K562 (cell line): Measurements from ENCODE around the gene TMEM167B.

Source experiments
- CEBPB ChIP-seq: fragments of 450-650 bp; IDR thresholded peaks from 2 replicates; pipeline ENCODE4 v1.6.1; 2016; ENCODE audit warnings: missing genetic modification characterization, missing compliant biosample characterization
- CTCF ChIP-seq, 3 experiments: IDR thresholded peaks in 2 of 3; conservative IDR thresholded peaks in 1 of 3; 2 replicates each; pipeline ENCODE4 v1.5.1; 2011 to 2012; ENCODE audit warnings: low read length in 3 of 3, mild to moderate bottlenecking in 3 of 3, control low read depth in 2 of 3, improper control_type of control experiment in 1 of 3, inconsistent platforms in 1 of 3, low read depth in 1 of 3, mixed read lengths in 1 of 3, moderate library complexity in 1 of 3; ENCODE audit not compliant: insufficient read depth in 2 of 3
- EP300 ChIP-seq: IDR thresholded peaks from 2 replicates; pipeline ENCODE4 v1.6.1; 2012; ENCODE audit warnings: low read length, improper control_type of control experiment
- REST ChIP-seq, 2 experiments: fragments of 450-650 bp; formaldehyde crosslinking in 1 of 2; IDR thresholded peaks; 2 replicates each; pipeline versions ENCODE4 v1.4.0 to v1.6.1; 2014 to 2020; ENCODE audit warnings: mild to moderate bottlenecking in 2 of 2, borderline replicate concordance in 1 of 2, low read depth in 1 of 2
- TCF7L2 ChIP-seq: fragments of 150-350 bp; IDR thresholded peaks from 2 replicates; pipeline ENCODE4 v1.6.1; 2016; ENCODE audit warnings: low read depth, mild to moderate bottlenecking, low read length, moderate library complexity
- YY1 ChIP-seq, 3 experiments: IDR thresholded peaks; 2 replicates each; pipeline ENCODE4 v1.6.1; 2011; ENCODE audit warnings: low read length in 2 of 3, mild to moderate bottlenecking in 2 of 3, moderate library complexity in 2 of 3, borderline replicate concordance in 1 of 3, control low read depth in 1 of 3, low read depth in 1 of 3; ENCODE audit not compliant: insufficient read depth in 3 of 3, insufficient replicate concordance in 2 of 3, control insufficient read depth in 1 of 3, insufficient read length in 1 of 3; ENCODE audit errors: extremely low read depth in 1 of 3
- ZNF165 ChIP-seq: fragments of 250-450 bp; sonication (Bioruptor Pico); IDR thresholded peaks from 2 replicates; pipeline ENCODE4 v1.4.0; 2020; ENCODE audit warnings: borderline replicate concordance
- ZNF507 ChIP-seq: conservative IDR thresholded peaks from 2 replicates; pipeline ENCODE4 v1.6.1; 2017; ENCODE audit warnings: missing genetic modification characterization, missing compliant biosample characterization

GRCh38 chr1:109094377-109094803, 3.8 kb downstream of the TMEM167B start:
- TF ChIP-seq CEBPB (no peak), TCF7L2 (no peak), CTCF (IDR thresholded peaks at IDR 0.05 in 2 of 3, conservative IDR thresholded peaks at IDR 0.05 in 1 of 3; ENCODE audit: insufficient read depth in 2 of 3, low read depth in 1 of 3, low read length in 3 of 3) (no peak), ZNF507 (tag) (no peak), ZNF165 (CRISPR knock-in tag) (no peak), REST (IDR thresholded peaks at IDR 0.05; ENCODE audit: borderline replicate concordance) (no peak), REST (CRISPR knock-in tag; IDR thresholded peaks at IDR 0.05; ENCODE audit: low read depth) (no peak), YY1 (IDR thresholded peaks at IDR 0.05; ENCODE audit: borderline replicate concordance in 1 of 3, control insufficient read depth in 1 of 3, extremely low read depth in 1 of 3, insufficient read depth in 3 of 3, insufficient read length in 1 of 3, insufficient replicate concordance in 2 of 3, low read depth in 1 of 3, low read length in 2 of 3) (no peak), EP300 (no peak)
